GM19099 (cell line): ENCODE measurements around the gene GINS2.

Experiments
- POLR2A ChIP-seq: IDR thresholded peaks from 3 replicates; pipeline ENCODE4 v1.6.1; 2011; ENCODE audit warnings: low read depth; ENCODE audit not compliant: insufficient read length; ENCODE audit errors: extremely low read depth

The GINS2 gene

DNA sequence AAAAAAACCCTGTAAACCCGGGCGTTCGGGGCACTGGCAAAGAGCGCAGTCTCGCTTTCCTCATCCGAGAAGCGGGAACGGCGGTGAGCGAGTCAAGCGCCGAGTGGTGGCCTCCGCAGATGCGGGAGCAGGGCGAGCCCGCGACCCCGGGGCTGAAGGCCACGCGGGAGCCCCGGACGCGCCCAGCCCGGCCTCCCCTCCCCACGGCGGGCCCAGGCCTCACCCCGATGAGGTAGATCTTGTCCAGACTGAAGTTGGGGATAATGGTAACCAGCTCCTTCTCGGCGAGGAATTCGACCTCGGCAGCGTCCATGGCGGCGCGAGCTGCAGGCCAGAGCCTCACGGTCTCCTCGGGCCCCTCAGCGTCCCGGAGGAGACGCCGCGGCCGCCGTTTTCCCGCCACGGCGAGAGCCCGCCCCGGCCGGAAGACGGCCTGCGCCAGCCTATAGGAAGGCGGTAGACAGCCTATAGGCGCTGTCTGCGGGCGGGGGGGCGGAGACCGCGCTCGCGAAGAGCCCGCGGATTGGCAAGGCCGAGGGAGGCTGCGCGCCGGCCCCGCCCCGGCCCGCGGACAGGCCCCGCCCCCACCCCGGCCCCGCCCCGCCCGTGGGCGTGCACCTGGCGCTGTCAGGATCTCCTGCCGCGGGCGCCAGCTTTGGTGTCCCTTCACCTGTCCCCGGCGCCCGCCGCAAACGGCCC, at the start of gene GINS2:
GINS2 (minus strand) TSS at position 369 of the 699 bp plus-strand sequence; CDS start at position 313, 56 bp downstream.
- TF ChIP-seq POLR2A, result peak; percentile 67

DNA sequence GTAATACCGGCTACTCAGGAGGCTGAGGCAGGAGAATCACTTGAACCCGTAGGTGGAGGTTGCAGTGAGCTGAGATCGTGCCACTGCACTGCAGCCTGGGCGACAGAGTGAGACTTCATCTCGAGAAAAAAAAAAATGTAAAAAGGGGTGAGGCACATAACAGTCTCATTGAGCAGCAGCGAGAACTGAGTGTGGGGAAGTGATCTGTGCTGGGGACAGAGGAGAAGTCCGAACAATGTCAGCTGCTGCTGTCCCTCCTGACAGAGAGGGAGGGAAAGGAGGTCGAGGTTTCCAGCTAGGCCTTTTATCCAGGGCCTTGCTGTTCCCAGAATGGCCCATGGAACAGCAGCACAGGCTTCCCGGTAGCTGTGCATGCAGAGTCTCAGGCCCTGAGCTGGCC, 48.2 kb upstream of the GINS2 start:
- no peak for TF ChIP-seq POLR2A

GRCh38 chr16:85735946-85736345, 47.2 kb upstream of the GINS2 start:
- no peak for TF ChIP-seq POLR2A

GRCh38 chr16:85735225-85735635, 46.5 kb upstream of the GINS2 start:
- no peak for TF ChIP-seq POLR2A

GRCh38 chr16:85734311-85735017, 45.7 kb upstream of the GINS2 start:
- no peak for TF ChIP-seq POLR2A

- TF ChIP-seq POLR2A, result no peak
Observed at GRCh38 chr16:85733839-85734170, 45.1 kb upstream of the GINS2 start.

DNA sequence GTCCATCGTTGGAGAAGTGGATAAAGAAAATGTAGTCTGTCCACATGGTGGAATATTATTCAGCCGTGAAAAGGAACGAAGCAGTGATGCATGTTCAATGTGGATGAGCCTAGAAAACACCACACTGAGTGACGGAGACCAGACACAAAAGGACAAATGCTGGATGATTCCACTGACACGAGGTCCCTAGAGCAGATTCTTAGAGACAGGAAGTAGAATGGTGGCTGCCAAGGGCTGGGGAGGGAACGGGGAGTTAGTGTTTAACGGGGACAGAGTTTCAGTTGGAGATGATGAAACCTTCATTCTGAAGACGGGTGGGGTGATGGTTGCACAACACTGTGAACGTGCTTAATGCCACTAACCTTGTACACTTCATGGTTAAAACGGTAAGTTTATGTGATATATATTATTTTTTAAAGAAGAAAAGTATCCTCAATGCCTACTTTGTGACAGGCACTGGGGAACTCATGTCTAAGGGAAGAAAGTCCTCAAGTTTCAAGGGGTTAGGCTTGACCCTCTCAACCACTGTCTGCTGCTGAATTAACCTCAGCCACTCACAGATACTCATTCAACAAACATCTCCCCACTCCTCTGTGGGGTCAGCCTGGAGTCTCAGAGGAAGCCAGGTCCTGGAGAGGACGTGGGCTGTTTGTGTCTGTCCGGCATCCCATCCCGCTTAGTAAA, 44.5 kb upstream of the GINS2 start:
- no peak for TF ChIP-seq POLR2A

- no peak for TF ChIP-seq POLR2A
Observed at GRCh38 chr16:85731179-85731578, 42.4 kb upstream of the GINS2 start.

DNA sequence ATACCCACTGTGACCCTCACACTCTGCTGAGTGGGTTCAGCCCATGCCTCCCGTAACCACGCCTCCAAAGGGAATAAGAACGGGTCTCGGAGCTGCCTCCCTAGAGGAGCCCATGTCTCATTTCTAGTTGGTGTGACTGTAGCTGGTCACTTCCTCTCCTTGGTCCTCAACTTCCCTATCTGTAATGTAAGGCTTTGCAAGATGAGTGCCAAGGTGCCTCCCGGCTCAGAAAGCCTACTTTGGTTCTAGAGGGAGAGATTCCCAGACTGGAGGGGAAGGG, 41.4 kb upstream of the GINS2 start:
- no peak for TF ChIP-seq POLR2A

GRCh38 chr16:85729452-85730185, 40.9 kb upstream of the GINS2 start:
- TF ChIP-seq POLR2A, result no peak

DNA sequence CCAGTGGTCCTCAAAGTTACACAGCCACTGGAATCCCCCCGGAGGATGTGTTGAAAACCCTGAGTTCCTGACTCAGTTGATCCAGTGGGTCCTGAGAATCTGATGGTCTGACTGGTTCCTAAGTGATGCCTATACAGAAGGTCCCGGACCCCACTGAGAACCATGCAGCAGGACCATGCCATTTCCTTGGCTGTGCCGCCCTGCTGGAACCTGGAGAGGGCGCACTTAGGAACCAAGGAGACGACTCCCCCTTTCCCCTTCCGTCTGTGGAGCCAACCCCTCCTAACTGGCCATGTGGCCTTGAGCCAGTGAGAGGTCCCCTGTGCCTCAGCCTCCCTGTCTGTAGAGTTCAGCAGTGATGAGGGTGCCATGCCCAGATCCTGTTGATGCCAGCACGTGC, 40.1 kb upstream of the GINS2 start:
- no peak for TF ChIP-seq POLR2A

GRCh38 chr16:85724936-85725335, 36.2 kb upstream of the GINS2 start:
- TF ChIP-seq POLR2A, result no peak

DNA sequence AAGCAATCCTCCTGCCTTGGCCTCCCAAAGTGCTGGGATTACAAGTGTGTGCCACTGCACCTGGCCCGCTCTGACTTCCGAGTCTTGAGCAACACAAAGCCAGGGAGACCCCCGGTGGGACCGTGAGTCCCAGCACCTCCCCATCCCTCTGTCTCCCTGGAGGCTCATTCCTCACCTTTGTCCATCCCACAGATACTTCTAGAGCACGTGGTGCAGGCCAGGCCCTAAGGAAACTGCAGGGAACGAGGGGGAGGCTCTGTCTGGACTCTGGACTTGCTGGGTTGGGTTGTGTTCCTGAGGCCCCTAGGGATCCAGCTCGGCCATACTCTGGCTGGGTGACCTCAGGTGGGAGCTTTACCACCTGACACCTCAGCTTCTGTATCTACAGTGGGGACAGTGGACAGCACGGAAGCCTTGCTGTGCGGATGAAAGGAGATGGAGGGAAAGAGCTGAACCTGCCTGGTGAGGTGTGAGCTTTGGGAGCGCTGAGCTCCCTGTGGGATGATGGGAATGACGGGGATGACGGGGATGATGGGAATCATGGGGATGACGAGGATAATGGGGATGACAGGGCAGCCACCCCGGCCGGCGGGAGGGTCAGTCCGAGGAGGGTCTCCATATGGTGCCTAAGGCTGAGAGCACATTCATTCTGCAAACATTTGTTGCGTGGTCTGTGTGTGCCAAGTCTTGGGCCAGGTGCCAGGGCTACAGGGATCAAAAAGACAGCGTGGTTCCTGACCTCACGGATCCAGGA, 35.5 kb upstream of the GINS2 start:
- TF ChIP-seq POLR2A, result no peak

GRCh38 chr16:85722128-85722893, 33.6 kb upstream of the GINS2 start:
- TF ChIP-seq POLR2A, result no peak
